Neutrophil (primary cell): ENCODE results near the gene PACS2.

Source experiments
- H3K27ac ChIP-seq: fragments of 200-600 bp; sonication (generic); 2 replicates; pipeline ENCODE4 v1.5.1; 2016; ENCODE audit warnings: mild to moderate bottlenecking, moderate library complexity
- H3K27me3 ChIP-seq: fragments of 200-600 bp; sonication (generic); 2 replicates; pipeline ENCODE4 v1.6.0; 2016; ENCODE audit warnings: mild to moderate bottlenecking
- H3K36me3 ChIP-seq: fragments of 200-600 bp; sonication (generic); 2 replicates; pipeline ENCODE4 v1.5.1; 2017
- H3K4me1 ChIP-seq, 2 experiments: fragments of 200-600 bp in 1 of 2; sonication (generic) in 1 of 2; 1 replicate in 1 of 2; 2 replicates in 1 of 2; pipeline versions ENCODE4 v1.5.1 to v1.6.1; 2013 to 2016; ENCODE audit warnings: low read depth in 1 of 2, low read length in 1 of 2, mild to moderate bottlenecking in 1 of 2, moderate library complexity in 1 of 2; ENCODE audit not compliant: control insufficient read depth in 1 of 2, insufficient read depth in 1 of 2
- H3K4me3 ChIP-seq, 2 experiments: fragments of 200-600 bp in 1 of 2; sonication (generic) in 1 of 2; 1 replicate in 1 of 2; 2 replicates in 1 of 2; pipeline ENCODE4 v1.5.1; 2013 to 2016; ENCODE audit warnings: low read depth in 1 of 2, low read length in 1 of 2, mild to moderate bottlenecking in 1 of 2, moderate library complexity in 1 of 2
- H3K9me3 ChIP-seq: fragments of 200-600 bp; sonication (generic); 2 replicates; pipeline ENCODE4 v1.5.1; 2016
- TF ChIP-seq, protein P1 (sequence below): fragments of 200-600 bp; sonication (generic); IDR thresholded peaks from 2 replicates; pipeline ENCODE4 v1.5.1; 2016; ENCODE audit warnings: antibody characterized with exemption

PACS2 gene

DNA sequence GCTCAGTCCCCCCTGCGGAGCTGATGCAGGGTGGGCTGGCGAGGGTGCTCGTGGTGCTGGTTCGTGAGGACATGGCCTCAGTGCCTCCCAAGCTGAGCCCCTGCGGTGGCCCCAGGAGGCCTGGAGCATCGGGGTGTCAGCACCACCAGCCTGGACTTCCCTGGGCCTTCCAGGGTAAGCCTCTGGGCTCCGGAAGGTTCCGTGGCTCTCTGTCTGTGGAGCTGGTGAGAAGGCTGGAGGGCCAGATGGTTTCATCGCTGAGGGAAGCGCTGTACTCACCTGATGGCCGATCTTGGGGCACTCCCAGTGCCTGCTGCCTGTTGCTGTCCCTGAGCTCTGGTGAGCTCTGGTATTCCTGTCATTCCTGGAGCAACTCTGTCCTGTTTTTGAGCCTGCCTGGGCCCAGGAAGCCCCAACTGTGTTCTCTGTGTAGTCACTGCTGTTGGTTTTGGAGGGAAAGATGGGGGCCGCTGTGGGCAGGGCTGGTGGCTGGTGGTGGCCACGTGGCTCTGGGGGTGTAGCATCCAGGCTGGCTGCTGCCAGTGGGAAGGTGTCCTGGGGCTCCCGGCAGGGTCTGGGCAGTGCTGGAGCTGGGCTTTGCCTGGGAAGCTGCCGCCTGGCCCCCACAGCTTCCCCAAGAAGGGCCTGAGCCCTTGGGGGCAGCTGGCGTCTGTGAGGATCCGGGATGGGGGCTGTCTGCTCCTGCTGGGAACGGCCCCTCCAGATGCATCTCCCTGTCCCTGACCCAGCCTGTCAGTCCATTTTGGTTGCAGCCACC lies 123.4 kb downstream of the PACS2 start:
- Histone ChIP-seq H3K36me3 (peaks cover 8% of the 10 kb centered on the region), H3K4me3 (no peak overlapping the region), H3K27me3 (no peaks in the 10 kb centered on the region), H3K9me3 (no peaks in the 10 kb centered on the region), H3K27ac (no peak overlapping the region), H3K4me1 (no peaks in the 10 kb centered on the region)
- TF ChIP-seq, protein P1, sequence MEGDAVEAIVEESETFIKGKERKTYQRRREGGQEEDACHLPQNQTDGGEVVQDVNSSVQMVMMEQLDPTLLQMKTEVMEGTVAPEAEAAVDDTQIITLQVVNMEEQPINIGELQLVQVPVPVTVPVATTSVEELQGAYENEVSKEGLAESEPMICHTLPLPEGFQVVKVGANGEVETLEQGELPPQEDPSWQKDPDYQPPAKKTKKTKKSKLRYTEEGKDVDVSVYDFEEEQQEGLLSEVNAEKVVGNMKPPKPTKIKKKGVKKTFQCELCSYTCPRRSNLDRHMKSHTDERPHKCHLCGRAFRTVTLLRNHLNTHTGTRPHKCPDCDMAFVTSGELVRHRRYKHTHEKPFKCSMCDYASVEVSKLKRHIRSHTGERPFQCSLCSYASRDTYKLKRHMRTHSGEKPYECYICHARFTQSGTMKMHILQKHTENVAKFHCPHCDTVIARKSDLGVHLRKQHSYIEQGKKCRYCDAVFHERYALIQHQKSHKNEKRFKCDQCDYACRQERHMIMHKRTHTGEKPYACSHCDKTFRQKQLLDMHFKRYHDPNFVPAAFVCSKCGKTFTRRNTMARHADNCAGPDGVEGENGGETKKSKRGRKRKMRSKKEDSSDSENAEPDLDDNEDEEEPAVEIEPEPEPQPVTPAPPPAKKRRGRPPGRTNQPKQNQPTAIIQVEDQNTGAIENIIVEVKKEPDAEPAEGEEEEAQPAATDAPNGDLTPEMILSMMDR, result no peak

DNA sequence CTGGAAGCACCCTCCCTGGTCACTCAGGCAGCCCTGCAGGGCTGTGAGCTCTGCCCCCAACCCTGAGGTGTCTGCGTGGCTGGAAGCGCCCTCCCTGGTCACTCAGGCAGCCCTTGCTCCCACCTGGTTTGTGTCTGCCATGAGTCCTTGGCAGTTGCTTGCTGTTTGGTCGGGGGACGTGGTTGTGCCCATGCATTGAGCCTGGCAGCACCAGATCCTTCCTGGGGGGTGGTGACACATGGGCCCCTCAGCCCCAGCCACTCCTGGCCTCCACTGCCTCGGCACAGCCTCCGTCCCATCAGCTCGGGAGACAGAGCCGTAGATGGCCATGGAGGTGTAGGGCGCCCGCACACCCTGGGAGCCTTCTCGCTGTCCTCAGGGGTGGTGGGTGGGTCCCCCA lies 124.6 kb downstream of the PACS2 start:
- Histone ChIP-seq H3K27me3 (no peaks in the 10 kb centered on the region), H3K36me3 (peaks cover 8% of the 10 kb centered on the region)

DNA sequence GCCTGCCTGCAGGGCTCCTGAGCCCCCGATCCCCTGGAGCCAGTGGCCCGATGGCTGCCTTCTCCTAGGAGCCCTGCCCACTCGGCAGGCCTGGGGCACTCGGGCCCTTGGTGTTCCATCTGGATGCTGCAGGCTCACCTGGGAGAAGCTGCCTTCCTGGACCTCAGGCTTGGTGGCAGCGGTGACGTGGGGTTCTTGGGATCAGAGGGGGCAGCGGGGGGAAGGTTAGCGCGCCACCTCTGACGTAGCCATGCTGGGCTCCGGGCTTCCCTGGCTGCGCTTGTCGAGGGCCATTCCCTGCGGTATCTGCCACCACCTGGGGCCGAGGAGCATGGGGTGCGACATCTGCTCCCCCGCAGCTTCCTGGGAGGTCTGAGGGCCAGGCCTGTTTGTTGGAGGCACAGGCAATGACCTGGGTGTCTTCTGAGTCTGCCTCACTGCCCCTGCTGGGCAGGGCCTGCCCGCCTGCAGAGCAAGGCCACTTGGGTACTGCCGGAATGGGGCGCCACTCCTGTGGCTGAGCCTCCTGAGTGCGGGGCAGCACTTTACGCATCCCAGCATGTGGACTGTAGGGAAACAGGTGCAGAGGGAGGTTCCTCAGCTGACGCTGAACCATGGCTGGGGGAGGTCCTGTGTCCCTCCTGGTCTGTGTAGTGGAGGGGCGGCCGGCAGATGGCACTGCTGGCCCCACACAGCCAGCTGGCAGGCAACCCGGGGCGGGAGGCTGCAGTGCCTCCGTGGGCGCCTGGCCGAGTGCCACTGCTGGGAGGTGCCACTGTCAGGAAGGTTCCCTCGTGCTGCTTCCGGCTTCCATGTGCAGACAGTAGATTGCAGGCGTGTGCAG lies 125.4 kb downstream of the PACS2 start:
- Histone ChIP-seq H3K4me1 (no peaks in the 10 kb centered on the region), H3K27ac (no peak overlapping the region), H3K27me3 (no peaks in the 10 kb centered on the region), H3K36me3 (peaks cover 8% of the 10 kb centered on the region), H3K9me3 (no peaks in the 10 kb centered on the region), H3K4me3 (no peak overlapping the region)
- TF ChIP-seq, protein P1, result no peak

More for the DNA sequence above, 124.6 kb downstream of the PACS2 start:
- H3K9me3 ChIP-seq, result no peaks in the 10 kb centered on the region
- no peak overlapping the region for H3K27ac ChIP-seq
- H3K4me3 ChIP-seq, result no peak overlapping the region
- TF ChIP-seq, protein P1, result no peak
- no peaks in the 10 kb centered on the region for H3K4me1 ChIP-seq

DNA sequence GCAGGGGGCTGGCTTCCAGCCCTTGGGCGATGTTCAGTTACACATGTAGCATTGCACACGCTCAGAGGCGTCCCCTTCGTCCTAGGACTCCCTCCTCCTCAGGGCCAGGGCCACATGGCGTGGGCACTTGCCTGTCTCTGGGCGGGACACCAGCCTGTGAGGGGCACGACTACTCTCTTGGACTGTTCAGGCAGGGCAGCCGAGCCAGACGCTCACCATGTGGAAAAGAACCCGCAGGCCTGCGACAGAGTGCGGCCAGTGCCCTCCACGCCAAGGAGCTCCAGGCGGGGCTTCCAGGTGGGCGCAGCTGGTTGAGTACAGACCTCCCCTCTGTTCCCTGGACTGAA lies 126.0 kb downstream of the PACS2 start:
- no peaks in the 10 kb centered on the region for H3K27me3 ChIP-seq
- H3K36me3 ChIP-seq, result peaks cover 8% of the 10 kb centered on the region
- H3K9me3 ChIP-seq, result no peaks in the 10 kb centered on the region
- TF ChIP-seq, protein P1, result no peak
- H3K4me1 ChIP-seq, result no peaks in the 10 kb centered on the region
- no peak overlapping the region for H3K4me3 ChIP-seq
- no peak overlapping the region for H3K27ac ChIP-seq

DNA sequence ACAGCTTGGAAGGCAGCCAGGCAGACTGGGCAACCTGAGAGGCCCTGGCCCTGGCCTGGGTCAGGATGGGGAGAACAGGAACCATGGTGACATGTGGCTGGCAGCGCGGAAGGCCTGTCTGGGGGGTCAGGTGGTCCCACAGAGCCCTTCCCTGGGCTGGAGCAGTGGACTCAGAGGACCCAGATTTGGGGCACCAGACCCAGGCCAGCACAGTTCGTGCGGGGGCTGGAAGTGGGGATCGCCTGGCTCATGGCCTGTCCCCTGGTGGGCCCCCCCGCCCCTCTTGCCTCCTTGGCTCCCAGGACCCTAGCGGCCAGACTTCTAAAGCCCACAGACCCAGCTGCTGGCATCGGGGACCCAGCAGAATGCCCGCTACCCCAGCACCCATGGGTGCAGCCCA lies 126.4 kb downstream of the PACS2 start:
- Histone ChIP-seq H3K27me3 (no peaks in the 10 kb centered on the region), H3K9me3 (no peaks in the 10 kb centered on the region), H3K36me3 (peaks cover 8% of the 10 kb centered on the region), H3K27ac (no peak overlapping the region), H3K4me3 (no peak overlapping the region), H3K4me1 (no peaks in the 10 kb centered on the region)
- TF ChIP-seq, protein P1, result no peak
